Skeletal muscle tissue (tissue), 4 donors: ENCODE data around the gene BRAF. TPM values are rescaled to one million over a fixed set of nuclear protein-coding genes. Genes with fewer than 3 reads are reported as not detected.
"Not testable (repeated sequence)": the region's sequence is repeated elsewhere in the genome, so short reads cannot be mapped to it uniquely, and the experiment has no call there.

Experiments used
- H3K27ac ChIP-seq: one replicate; pipeline ENCODE4 v1.7.0; 2013; ENCODE audit warnings: mild to moderate bottlenecking, low read depth, low read length, inconsistent platforms
- H3K27me3 ChIP-seq, 3 donors: one replicate each; pipeline ENCODE4 v1.7.0; 2013; ENCODE audit warnings: low read length in 3 of 3; ENCODE audit not compliant: control insufficient read depth in 3 of 3, insufficient read depth in 3 of 3
- H3K36me3 ChIP-seq, 3 donors: one replicate each; pipeline ENCODE4 v1.7.0; 2013; ENCODE audit warnings: low read length in 3 of 3; ENCODE audit not compliant: control insufficient read depth in 3 of 3, insufficient read depth in 3 of 3
- H3K4me1 ChIP-seq, 3 donors: one replicate each; pipeline ENCODE4 v1.7.0; 2013; ENCODE audit warnings: low read length in 3 of 3, mild to moderate bottlenecking in 3 of 3; ENCODE audit not compliant: control insufficient read depth in 3 of 3, insufficient read depth in 3 of 3
- H3K4me3 ChIP-seq, 3 donors: one replicate each; pipeline ENCODE4 v1.7.0; 2013; ENCODE audit warnings: low read length in 3 of 3
- H3K9ac ChIP-seq, 3 donors: one replicate each; pipeline ENCODE4 v1.7.0; 2013; ENCODE audit warnings: low read length in 3 of 3, mild to moderate bottlenecking in 3 of 3, moderate library complexity in 2 of 3, low read depth in 1 of 3
- H3K9me3 ChIP-seq, 3 donors: one replicate each; pipeline ENCODE4 v1.7.0; 2013; ENCODE audit warnings: low read length in 3 of 3; ENCODE audit not compliant: control insufficient read depth in 3 of 3
- total RNA-seq: library from RNA; depleted of rRNA; stranded (reverse); fragments of >200 nt; gene quantifications from one replicate; pipeline ENCODE4 v1.2.3, GENCODE V29; 2014
- donor health status: Osteomylitis.

Gene BRAF
- total RNA-seq = 38.6 TPM

DNA sequence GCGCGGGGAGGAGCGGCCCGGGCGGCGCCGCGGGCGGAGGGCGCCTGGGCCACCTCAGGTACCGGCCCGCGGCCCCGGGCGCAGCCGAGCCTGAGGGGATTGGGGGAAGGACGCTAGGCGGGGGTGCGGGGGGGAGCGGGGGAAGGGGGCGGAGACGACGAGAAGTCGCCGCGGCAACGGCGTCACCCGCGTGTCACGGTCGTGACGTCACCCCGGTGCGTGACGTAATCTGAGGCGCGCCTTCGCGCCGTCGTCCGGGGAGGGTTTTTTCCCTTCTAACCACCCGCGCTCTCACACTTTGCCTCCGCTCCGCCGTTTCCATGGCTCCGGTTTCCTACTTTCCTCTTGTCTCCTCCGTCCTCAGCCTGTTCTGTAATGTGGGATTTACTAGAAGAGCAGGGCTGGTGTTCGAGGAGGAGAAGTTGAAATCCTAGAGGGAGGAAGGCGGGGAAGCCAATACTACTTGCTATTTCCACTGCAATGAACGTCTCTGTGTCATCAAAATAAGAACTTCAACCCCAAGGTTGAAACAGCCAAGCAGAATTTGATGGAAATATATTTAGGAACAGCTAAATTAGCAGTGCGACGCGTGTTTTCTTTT is at the start of gene BRAF:
TSS of gene BRAF (minus strand) at position 109 of the 601 bp plus-strand sequence. CDS start 226 bp downstream, outside the sequence.
- no peaks in the 10 kb centered on the region for H3K36me3 ChIP-seq
- H3K4me1 ChIP-seq = peaks cover 0 to 15% (median 9%) of the 10 kb centered on the region in 3 donors
- peak within 1 kb of the TSS; percentile 90 to 97 (median 91) for H3K9ac ChIP-seq
- no peaks in the 10 kb centered on the region for H3K9me3 ChIP-seq
- peak within 1 kb of the TSS; percentile 99 for H3K27ac ChIP-seq
- H3K27me3 ChIP-seq = no peaks in the 10 kb centered on the region
- H3K4me3 ChIP-seq = peak within 1 kb of the TSS; percentile 85 to 99 (median 95)

DNA sequence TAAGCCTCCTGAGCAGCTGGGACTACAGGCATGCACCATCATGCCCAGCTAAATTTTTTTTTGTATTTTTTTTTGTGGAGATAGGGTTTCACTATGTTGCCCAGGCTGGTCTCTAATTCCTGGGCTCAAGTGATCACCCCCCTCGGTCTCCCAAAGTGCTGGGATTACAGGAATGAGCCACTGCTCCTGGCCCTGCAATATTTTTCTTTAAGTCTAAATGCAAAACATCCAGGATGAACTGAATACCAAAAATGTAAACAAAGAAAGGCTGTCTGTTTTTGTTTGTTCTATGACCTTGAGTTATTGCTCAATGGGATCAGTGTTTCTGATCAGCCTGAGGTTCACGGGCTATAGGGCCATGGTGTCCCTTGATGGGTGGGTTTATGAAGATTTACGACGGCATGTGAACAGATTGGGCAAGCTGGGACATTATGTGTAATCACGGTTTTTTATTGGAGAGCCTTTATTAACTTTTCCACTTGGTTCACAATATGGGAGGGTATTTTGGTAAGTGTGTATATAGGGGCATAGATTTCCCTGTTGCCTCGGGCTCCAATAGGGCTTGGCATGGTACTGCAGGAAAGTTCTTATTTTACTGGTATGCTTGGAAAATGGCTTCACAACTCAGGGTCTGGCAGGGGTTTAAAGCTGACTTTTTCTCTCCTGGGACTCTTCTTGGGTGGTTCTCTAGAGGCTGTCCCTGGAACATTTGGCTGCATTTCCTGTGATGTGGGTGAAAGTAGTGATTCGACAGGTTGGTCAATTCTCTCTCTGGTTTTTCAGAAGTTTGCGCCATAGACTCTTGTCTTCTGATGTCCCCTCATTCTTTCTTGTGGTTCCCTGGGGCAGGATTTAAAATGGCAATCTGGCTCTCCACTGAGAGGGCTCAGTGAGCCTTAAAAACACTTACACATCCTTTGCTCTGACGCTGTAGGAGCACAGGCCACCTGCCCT is 48.4 kb upstream of the BRAF start:
- no peak overlapping the region for H3K27ac ChIP-seq
- H3K27me3 ChIP-seq = no peaks in the 10 kb centered on the region
- H3K9me3 ChIP-seq = no peaks in the 10 kb centered on the region
- no peak overlapping the region for H3K4me3 ChIP-seq
- H3K4me1 ChIP-seq = no peaks in the 10 kb centered on the region
- H3K36me3 ChIP-seq = no peaks in the 10 kb centered on the region
- no peak overlapping the region for H3K9ac ChIP-seq

DNA sequence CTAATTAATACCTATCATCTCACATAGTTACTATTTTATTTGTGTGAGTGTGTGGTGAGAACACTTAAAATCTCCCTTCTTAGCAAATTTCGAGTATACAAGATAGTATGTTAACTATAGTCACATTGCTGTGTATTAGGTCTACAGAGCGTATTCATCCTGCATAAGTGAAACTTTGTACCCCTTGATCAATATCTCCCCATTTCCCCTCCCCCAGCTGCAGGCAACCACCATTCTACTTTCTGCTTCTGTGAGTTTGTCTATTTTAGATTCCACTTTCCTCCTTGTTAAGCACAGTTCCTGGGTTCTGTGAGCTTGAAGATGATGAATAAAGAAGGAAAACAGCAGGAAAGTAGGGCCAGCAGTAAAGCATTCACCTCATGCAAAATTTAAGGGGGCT is 47.6 kb upstream of the BRAF start:
- Histone ChIP-seq H3K27me3 (no peaks in the 10 kb centered on the region), H3K36me3 (no peaks in the 10 kb centered on the region), H3K9ac (no peak overlapping the region), H3K27ac (no peak overlapping the region), H3K4me3 (no peak overlapping the region), H3K9me3 (no peaks in the 10 kb centered on the region), H3K4me1 (no peaks in the 10 kb centered on the region)

DNA sequence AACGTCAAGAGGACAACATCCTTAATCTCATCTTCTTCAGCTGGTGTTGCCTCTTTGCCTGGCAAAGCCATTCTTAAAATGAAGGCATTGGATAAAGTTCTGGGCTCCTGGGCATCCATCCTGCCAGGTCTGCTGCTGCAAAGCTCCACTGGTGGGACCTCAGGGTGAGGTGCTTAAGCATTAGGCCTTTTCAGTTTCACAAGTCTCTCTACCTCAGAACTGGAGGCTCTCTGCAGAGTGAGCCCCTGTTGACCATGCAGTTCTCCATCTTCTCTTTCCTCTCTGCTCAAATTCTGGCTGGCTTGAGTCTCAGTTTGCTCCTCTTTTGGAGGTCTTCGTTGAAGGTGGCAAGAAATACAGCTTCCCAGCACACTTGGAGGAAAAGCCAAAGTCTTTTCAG is 42.7 kb upstream of the BRAF start:
- Histone ChIP-seq H3K27ac (no peak overlapping the region), H3K4me1 (no peaks in the 10 kb centered on the region), H3K9me3 (no peaks in the 10 kb centered on the region)

DNA sequence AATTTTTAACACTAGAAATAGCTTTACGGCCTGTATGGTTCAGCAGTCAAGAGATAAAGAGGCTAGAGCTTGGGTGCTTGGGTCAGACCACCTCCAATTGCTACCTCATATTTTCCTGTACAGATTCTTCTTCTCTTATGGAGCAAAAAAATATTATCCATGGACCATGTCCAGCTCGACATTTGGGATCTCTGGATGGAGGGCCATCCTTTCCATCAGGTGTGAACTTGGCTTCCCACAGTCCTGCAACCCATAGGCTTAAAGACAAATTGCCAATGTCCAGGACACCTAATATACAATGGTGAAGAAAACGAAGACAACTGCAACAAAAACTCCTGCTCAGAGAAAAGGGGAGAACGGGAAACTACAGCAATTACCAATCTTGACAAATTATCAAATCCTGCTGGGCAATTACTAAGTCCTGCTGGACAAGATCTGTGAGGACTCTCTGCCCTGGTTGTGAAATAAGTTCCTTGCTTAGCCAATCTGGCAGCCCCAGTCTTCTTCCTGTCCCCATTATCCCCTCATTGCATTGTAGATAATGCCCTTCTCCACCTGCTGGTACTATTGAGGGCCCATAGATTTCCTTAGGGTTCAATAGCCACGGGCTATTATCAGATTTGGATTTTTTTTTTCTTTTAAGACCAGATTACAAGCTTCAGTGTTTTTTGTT is 42.0 kb upstream of the BRAF start:
- Histone ChIP-seq H3K27ac (no peak overlapping the region), H3K9ac (no peak overlapping the region), H3K4me3 (no peak overlapping the region), H3K4me1 (no peaks in the 10 kb centered on the region), H3K9me3 (no peaks in the 10 kb centered on the region), H3K36me3 (no peaks in the 10 kb centered on the region), H3K27me3 (no peaks in the 10 kb centered on the region)

More for the DNA sequence above, 42.7 kb upstream of the BRAF start:
- H3K4me3 ChIP-seq = no peak overlapping the region
- H3K27me3 ChIP-seq = no peaks in the 10 kb centered on the region
- no peak overlapping the region for H3K9ac ChIP-seq
- no peaks in the 10 kb centered on the region for H3K36me3 ChIP-seq

DNA sequence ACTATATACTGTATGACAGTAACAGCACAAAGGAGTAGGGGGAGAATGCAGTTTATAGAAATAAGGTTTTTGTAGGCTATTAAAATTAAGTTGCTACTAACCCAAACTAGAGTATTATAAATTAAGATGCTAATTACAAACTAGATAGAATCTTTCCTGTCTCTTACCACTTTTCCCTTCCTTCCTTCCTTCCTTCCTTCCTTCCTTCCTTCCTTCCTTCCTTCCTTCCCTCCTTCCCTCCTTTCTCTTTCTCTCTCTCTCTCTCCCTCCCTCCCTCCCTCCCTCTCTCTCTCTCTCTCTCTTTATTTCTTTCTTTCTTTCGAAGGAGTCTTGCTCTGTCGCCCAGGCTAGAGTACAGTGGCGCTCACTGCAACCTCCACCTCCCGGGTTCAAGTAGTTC is 36.4 kb upstream of the BRAF start:
- no peaks in the 10 kb centered on the region for H3K36me3 ChIP-seq
- no peak overlapping the region for H3K4me3 ChIP-seq
- H3K4me1 ChIP-seq = no peaks in the 10 kb centered on the region
- no peaks in the 10 kb centered on the region for H3K9me3 ChIP-seq
- H3K27ac ChIP-seq = no peak overlapping the region
- no peak overlapping the region for H3K9ac ChIP-seq
- H3K27me3 ChIP-seq = no peaks in the 10 kb centered on the region

DNA sequence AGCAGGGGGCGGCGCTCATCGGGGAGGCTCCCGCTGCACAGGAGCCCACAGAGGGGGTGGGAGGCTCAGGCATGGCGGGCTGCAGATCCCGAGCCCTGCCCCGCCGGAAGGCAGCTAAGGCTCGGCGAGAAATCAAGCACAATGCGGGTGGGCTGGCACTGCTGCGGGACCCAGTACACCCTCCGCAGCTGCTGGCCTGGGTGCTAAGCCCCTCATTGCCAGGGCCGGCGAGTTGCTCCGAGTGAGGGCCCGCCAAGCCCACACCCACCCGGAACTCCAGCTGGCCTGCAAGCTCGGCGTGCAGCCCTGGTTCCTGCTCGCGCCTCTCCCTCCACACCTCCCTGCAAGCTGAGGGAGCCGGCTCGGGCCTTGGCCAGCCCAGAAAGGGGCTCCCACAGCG is 32.3 kb upstream of the BRAF start:
- not testable (repeated sequence) for H3K27ac ChIP-seq, H3K4me3 ChIP-seq, H3K4me1 ChIP-seq, H3K9ac ChIP-seq, H3K27me3 ChIP-seq, H3K36me3 ChIP-seq, H3K9me3 ChIP-seq

DNA sequence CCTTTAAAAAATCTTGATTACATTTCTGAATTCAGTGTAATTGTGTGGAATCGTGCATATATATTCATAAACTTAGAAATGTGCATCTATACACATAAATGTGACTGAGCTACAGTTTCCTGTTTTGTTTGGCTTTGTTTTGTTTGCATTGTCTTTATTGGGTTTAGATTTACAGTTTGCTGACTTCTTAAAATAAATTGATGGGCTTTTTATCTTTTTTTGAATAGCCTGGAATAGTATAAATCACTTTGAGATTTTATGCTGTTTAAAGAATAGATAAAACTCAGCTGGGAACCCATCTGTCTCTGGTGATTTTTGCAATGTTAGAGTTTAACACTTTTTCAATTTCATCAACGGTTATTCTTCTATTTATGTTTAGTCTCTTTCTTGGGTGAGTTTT is 21.2 kb upstream of the BRAF start:
- Histone ChIP-seq H3K9me3 (no peaks in the 10 kb centered on the region), H3K36me3 (no peaks in the 10 kb centered on the region), H3K27ac (no peak overlapping the region), H3K4me3 (no peak overlapping the region), H3K4me1 (no peaks in the 10 kb centered on the region), H3K9ac (no peak overlapping the region), H3K27me3 (no peaks in the 10 kb centered on the region)

DNA sequence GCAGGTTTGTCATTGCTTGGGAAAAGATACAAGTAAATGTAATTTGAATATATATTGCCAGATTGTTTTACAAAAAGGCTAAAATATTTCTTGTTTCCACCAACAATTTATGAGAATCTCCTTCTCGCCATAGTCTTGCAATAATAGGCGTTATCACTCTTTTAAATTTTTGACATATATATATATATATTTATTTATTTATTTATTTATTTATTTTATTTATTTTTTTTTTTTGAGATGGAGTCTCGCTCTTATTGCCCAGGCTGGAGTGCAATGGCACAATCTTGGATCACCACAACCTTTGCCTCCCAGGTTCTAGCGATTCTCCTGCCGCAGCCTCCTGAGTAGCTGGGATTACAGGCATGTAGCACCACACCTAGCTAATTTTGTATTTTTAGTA is 17.5 kb upstream of the BRAF start:
- not testable (repeated sequence) for H3K36me3 ChIP-seq, H3K27ac ChIP-seq, H3K4me1 ChIP-seq, H3K9me3 ChIP-seq, H3K9ac ChIP-seq, H3K27me3 ChIP-seq, H3K4me3 ChIP-seq

DNA sequence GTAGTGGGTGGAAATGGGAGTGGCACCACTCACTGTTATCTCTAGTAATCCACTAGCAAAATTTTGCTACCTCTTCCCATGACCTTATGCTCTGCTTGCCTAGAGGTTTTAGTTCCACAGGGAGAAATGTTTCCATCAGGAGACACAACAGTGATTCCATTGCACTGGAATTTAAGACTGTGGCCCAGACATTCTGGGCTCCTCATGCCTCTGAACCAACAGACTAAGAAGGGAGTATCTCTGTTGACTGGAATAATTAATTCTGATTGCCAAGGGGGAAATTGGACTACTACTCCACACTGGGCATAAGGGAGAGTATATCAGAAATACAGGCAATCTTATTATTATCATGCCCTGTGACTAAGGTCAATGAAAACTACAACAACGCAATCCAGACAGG is 16.2 kb upstream of the BRAF start:
- H3K36me3 ChIP-seq = no peaks in the 10 kb centered on the region
- no peaks in the 10 kb centered on the region for H3K9me3 ChIP-seq
- no peaks in the 10 kb centered on the region for H3K4me1 ChIP-seq
- H3K27ac ChIP-seq = no peak overlapping the region
- H3K4me3 ChIP-seq = no peak overlapping the region
- H3K9ac ChIP-seq = no peak overlapping the region
- H3K27me3 ChIP-seq = no peaks in the 10 kb centered on the region
